Measurements from ENCODE around the gene TACR2.

TACR2 gene

DNA sequence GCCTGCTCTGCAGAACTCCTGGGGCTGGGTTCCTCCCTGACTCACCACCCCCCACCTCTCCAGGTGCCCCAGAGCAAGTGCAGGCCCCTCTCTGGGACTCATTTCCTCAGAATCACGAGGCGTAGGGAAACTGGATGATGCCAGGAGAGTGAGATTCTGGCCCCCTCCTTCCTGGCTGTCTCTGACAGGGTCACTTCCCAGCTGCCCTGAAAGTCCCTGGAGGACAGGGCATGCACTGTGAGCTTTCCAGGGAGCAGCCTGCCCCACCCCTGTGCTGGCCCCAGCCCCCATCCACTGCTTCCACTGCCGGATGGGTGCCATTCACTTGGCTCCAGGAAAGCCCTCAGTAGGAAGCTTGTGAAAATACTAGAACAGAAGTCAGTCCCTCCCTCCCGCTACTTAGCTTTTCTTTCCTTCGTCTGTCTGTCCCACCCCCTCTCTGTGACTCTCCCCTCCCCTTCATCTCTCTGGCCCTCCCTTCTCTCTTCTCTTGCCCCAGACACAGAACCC, 10.4 kb downstream of the TACR2 start:
- in situ Hi-C loops (cut with HindIII; ENCODE audit: low sequenced_read_pairs) = loop anchor here (10.0 kb wide), 1 partner anchor 182 kb away; the partner anchor contains the start of gene HKDC1

- in situ Hi-C loops (cut with HindIII; ENCODE audit: low sequenced_read_pairs) = loop anchor here (10.0 kb wide), 1 partner anchor 180 kb away; the partner anchor contains the start of gene HKDC1
Measured at GRCh38 chr10:69405221-69405620, 11.5 kb downstream of the TACR2 start.

DNA sequence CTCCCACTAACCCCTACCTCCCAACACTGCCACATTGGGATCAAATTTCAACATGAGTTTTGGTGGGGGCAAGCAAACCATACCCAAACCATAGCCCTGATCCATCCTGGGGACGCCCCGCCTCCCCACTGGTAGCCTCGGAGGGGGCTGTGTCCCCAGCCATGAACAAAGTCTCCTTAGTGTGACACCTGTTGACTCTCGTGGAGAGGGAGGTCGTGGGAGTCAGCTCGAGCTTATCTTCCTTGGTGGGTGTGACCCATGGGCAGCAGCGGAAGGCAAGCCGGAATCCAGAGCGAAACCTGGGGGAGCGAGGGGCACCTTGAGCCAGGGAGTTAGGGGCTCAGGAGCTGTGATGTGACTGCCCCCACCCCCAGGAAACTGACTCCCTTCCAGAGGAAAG, 11.9 kb downstream of the TACR2 start:
- in situ Hi-C loops (cut with HindIII; ENCODE audit: low sequenced_read_pairs) = loop anchor here (10.0 kb wide), 1 partner anchor 180 kb away; the partner anchor contains the start of gene HKDC1

DNA sequence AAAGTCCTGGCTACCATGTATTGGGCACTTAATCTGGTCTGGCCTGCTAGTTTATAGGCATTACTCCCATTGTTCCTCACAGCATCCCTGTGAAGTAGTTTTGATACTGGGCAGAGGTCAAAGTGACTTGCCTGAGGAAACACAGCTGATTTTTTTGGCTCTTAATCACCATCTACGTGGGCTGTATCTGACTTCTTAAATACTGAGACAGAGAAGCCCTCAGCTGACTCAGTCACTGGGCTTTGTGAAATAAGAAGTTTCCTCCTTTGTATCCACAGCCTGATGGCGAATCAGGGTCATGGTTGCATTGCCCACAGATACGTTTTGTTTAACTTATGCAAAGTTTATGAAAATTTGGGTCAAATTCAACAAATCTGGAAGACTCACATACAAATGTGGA, 13.2 kb downstream of the TACR2 start:
- in situ Hi-C loops (cut with HindIII; ENCODE audit: low sequenced_read_pairs) = loop anchor here (10.0 kb wide), 1 partner anchor 179 kb away; the partner anchor contains the start of gene HKDC1

DNA sequence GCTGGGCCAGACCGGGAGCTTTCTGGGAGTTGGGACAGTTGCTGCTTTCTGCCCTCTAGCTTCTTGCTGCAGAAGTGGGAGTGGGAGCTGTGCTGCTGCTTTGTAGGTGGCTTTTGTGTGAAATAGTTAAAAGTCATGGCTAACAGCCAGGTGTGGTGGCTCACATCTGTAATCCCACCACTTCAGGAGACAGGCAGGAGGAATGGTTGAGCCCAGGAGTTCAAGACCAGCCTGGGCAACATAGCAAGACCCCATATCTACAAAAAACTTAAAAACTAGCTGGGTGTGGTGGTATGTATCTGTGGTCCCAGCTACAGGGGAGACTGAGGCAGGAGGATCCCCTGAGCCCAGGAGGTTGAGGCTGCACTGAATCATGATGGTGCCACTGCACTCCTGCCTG, 13.7 kb downstream of the TACR2 start:
- in situ Hi-C loops (cut with HindIII; ENCODE audit: low sequenced_read_pairs) = loop anchor here (10.0 kb wide), 1 partner anchor 178 kb away; the partner anchor contains the start of gene HKDC1

DNA sequence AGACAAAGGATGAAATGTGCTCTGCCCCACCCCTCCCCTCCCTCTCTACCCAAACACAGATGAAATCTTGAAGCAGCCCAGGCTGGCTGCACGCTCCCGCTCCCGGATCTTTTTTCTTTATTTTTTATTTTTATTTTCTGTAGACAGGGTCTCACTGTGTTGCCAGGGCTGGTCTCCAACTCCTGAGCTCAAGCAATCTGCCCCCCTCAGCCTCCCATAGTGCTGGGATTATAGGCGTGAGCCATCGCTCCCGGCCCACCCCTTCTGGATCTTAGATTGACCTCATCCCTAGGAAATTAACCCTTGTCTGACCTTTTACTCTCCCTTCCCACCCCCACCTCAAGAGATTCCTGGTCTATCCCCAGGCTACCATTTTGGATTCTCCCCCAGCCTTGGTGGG, 14.3 kb downstream of the TACR2 start:
- in situ Hi-C loops (cut with HindIII; ENCODE audit: low sequenced_read_pairs) = loop anchor here (10.0 kb wide), 1 partner anchor 178 kb away; the partner anchor contains the start of gene HKDC1

DNA sequence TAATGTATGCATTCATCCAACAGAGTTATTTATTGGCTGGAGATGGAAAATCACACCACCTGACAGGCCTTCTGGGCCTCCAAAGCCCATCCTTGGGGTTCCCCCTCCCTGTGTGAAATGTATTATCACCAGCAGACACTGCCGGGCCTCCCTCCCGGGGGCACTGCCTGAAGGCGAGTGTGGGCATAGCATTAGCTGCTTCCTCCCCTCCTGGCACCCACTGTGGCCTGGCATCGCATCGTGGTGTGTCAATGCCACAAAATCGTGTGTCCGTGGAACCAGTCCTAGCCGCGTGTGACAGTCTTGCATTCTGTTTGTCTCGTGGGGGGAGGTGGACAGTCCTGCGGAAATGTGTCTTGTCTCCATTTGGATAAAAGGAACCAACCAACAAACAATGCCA, 15.3 kb downstream of the TACR2 start:
- in situ Hi-C loops (cut with HindIII; ENCODE audit: low sequenced_read_pairs) = loop anchor here (10.0 kb wide), 1 partner anchor 177 kb away; the partner anchor contains the start of gene HKDC1

DNA sequence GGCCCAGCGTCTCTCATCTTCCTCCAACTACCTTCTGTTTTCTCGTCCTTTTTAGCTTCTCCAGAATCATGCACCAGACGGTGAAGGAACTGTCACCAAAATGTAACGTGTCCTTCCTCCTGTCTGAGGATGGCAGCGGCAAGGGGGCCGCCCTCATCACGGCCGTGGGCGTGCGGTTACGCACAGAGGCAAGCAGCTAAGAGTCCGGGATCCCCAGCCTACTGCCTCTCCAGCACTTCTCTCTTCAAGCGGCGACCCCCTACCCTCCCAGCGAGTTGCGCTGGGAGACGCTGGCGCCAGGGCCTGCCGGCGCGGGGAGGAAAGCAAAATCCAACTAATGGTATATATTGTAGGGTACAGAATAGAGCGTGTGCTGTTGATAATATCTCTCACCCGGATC, 15.8 kb downstream of the TACR2 start:
- in situ Hi-C loops (cut with HindIII; ENCODE audit: low sequenced_read_pairs) = loop anchor here (10.0 kb wide), 1 partner anchor 176 kb away; the partner anchor contains the start of gene HKDC1

DNA sequence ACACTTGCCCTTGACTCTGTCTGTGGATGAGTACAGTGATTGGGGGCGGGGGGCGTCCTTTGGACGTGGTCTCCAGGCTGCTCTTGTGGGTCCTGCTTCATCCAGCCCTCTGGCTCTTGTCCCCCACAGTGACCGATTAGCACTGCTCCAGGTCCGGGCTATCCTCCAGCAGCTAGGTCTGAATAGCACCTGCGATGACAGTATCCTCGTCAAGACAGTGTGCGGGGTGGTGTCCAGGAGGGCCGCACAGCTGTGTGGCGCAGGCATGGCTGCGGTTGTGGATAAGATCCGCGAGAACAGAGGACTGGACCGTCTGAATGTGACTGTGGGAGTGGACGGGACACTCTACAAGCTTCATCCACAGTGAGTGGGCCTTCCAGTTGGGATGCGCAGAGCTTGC, 18.3 kb downstream of the TACR2 start:
- in situ Hi-C loops (cut with HindIII; ENCODE audit: low sequenced_read_pairs) = no loop called here

- in situ Hi-C loops (cut with HindIII; ENCODE audit: low sequenced_read_pairs) = no loop called here
Measured at GRCh38 chr10:69397972-69398371, 18.7 kb downstream of the TACR2 start.

GRCh38 chr10:69394020-69394419, 22.7 kb downstream of the TACR2 start:
- in situ Hi-C loops (cut with HindIII; ENCODE audit: low sequenced_read_pairs) = no loop called here

DNA sequence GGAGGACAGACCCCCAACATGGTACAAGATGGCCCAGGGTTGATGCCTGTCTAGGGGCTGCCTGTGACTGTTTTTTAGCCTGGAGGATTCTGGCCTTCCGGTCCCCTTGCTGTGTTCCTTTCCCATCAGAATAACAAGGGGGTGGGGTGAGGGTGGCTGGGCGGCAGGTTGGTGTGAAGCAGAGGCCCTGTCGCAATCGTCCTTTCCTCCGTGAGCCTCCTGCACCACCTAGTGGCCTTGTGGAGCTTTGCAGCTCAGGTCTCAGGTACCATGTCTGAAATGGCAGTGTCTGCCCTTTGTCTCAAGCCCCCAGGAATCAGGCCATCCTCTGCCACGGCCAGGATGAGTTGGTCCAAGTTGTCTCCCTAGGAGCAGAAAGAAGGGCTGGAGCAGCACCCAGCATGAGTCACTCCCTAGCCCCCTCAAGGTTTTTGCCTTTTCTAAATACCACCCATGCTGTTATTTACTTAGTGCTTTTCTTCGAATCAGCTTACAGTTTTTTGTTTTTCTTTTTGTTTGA, 24.2 kb downstream of the TACR2 start:
- in situ Hi-C loops (cut with HindIII; ENCODE audit: low sequenced_read_pairs) = no loop called here

DNA sequence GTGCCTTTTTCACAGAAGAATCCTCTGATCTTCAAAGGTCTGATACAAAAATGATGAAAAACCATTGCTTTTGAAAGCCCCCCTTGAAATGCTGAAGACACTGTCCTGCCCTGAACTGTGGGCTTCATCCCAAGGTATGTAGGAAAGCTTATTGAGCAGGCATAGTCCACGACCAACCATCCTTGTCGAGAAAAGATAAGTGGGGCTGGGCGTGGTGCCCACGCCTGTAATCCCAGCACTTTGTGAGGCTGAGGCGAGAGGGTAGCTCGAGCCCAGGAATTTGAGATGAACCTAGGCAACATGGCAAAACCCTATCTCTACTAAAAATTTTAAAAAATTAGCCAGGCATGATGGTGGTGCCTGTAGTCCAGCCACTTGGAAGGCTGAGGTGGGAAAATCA, 25.6 kb downstream of the TACR2 start:
- in situ Hi-C loops (cut with HindIII; ENCODE audit: low sequenced_read_pairs) = no loop called here

- in situ Hi-C loops (cut with HindIII; ENCODE audit: low sequenced_read_pairs) = no loop called here
Measured at GRCh38 chr10:69389827-69390490, 26.8 kb downstream of the TACR2 start.

DNA sequence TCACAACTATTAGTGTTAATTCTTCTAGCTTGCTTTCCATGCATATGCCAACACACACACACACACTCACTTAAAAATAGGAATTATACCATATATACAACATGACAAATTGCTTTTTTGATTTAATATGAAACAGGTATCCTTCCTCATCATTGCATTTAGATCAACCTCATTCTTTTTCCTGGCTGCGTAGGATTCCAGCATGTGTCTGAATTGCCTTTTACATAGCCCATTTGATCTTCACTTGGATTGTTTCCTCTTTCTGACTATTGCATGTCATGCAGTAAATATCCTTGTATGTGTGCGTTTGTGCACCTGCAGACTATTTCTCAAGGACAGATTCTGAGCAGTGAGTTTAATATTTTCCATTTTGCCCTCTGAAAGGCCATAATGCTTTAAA, 28.2 kb downstream of the TACR2 start:
- in situ Hi-C loops (cut with HindIII; ENCODE audit: low sequenced_read_pairs) = no loop called here

GRCh38 chr10:69387500-69387899, 29.2 kb downstream of the TACR2 start:
- in situ Hi-C loops (cut with HindIII; ENCODE audit: low sequenced_read_pairs) = no loop called here

GRCh38 chr10:69385454-69386350, 31.0 kb downstream of the TACR2 start:
- in situ Hi-C loops (cut with HindIII; ENCODE audit: low sequenced_read_pairs) = no loop called here

DNA sequence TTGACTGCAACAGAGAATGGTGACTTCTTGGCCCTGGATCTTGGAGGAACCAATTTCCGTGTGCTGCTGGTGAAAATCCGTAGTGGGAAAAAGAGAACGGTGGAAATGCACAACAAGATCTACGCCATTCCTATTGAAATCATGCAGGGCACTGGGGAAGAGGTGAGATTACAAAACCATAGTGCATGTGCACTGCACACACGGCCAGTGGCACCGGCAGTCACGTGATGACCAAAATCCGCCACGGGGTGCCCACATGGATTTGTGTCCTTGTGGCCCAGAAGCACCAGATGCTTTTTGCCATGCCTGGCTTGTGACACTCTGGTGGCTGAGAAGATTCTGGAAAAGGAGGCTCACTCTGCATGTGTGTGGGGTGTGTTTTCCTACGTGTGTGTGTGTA, 32.4 kb downstream of the TACR2 start:
- in situ Hi-C loops (cut with HindIII; ENCODE audit: low sequenced_read_pairs) = no loop called here

DNA sequence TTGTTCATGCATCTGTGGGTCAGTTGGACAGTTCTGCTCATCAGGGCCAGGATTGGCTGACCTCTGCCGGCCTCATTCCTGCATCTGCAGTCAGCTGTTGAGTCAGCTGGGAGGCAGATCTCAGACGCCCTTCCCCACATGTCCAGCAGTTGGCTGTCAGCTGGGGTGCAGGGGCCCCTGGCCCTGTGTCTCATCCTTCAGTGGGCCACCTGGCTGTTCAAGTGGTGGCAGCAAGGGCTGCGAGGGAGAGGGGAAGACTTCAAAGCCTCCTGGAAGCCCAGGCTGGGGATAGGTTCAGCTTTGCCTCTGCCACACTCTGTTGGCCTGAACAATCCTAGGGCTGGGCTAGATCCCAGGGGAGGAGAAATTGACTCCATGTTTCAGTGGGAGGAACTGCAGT, 33.2 kb downstream of the TACR2 start:
- in situ Hi-C loops (cut with HindIII; ENCODE audit: low sequenced_read_pairs) = no loop called here

DNA sequence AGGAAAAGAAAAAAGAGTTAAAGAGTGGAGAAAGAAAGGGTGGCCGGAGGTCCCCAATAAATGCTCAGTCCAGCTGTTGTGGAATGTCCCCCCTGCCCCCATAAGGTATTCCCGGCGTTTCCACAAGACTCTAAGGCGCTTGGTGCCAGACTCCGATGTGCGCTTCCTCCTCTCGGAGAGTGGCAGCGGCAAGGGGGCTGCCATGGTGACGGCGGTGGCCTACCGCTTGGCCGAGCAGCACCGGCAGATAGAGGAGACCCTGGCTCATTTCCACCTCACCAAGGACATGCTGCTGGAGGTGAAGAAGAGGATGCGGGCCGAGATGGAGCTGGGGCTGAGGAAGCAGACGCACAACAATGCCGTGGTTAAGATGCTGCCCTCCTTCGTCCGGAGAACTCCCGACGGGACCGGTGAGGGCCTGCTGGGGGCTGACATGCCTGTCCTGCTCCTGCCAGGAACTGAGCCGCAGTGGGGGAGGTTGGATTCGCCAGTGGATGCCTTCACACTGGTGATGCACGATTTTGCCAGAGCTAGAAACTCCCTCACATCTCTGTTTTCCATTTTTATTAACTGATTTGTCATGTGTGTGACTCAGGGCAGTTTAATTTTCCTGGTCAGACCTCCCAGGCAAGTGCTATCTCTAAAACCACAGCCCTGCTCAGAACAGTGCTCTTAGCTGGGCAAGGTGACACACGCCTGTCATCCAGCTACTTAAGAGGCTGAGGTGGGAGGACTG, 34.2 kb downstream of the TACR2 start:
- in situ Hi-C loops (cut with HindIII; ENCODE audit: low sequenced_read_pairs) = no loop called here

DNA sequence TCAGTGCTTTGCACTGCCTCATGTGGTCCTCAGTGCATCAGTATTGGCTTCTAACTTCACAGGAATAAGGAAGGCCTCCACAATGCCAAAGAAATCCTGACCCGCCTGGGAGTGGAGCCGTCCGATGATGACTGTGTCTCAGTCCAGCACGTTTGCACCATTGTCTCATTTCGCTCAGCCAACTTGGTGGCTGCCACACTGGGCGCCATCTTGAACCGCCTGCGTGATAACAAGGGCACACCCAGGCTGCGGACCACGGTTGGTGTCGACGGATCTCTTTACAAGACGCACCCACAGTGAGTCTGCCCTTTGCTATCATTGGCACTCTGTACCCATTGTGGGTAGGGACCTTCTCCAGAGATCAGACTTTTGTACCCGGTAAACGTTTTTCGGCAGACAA, 36.9 kb downstream of the TACR2 start:
- in situ Hi-C loops (cut with HindIII; ENCODE audit: low sequenced_read_pairs) = no loop called here
